Measurements from ENCODE around the gene KIAA0513.
A peak's percentile ranks its signal among the peaks of the same experiment; 100 is the strongest.

KIAA0513 gene

DNA sequence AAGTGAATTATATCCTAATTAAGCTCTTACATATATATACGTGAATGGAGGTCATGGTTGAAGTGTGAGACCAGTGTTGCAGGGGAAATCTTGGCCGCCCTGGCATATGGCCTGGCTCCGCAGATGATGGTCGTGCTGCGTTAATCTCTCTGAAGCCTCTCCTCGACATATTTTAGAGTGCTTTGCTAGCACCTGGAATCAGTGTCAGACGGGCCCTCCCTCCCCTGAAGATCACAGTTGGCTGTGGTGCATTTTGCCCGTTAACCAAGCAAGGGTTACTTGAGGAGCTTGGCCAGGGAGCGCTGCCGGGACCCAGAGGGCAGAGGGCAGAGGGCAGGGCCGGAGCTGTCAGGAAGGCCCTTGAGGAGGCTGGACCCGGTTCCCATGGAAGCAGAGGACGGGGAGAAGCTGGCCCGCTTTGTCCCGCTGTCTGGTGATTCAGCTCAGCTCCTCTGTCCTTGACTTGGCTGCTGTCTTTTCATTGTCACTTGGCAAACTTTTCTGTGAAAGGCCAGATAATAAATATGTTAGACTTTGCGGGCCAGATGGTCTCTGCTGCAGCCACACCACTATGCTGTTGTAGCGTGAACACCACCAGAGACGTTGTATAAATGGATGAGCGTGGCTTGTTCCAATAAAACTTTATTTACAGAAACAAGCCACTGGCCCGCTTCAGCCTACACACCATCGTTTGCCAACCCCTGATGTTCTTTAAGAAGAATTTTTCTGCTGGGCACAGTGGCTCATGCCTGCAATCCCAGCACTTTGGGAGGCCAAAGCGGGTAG is 52.4 kb downstream of the KIAA0513 start:
- Mint-ChIP-seq H3K9me3 (no peaks in the 10 kb centered on the region), H3K27me3 (ENCODE audit: low read depth) (peaks cover 24% of the 10 kb centered on the region), H3K4me1 (peaks cover 25% of the 10 kb centered on the region), H3K27ac (no peak overlapping the region), H3K36me3 (ENCODE audit: low read depth) (peaks cover 20% of the 10 kb centered on the region), H3K4me3 (no peak overlapping the region)
- TF ChIP-seq, protein P1, sequence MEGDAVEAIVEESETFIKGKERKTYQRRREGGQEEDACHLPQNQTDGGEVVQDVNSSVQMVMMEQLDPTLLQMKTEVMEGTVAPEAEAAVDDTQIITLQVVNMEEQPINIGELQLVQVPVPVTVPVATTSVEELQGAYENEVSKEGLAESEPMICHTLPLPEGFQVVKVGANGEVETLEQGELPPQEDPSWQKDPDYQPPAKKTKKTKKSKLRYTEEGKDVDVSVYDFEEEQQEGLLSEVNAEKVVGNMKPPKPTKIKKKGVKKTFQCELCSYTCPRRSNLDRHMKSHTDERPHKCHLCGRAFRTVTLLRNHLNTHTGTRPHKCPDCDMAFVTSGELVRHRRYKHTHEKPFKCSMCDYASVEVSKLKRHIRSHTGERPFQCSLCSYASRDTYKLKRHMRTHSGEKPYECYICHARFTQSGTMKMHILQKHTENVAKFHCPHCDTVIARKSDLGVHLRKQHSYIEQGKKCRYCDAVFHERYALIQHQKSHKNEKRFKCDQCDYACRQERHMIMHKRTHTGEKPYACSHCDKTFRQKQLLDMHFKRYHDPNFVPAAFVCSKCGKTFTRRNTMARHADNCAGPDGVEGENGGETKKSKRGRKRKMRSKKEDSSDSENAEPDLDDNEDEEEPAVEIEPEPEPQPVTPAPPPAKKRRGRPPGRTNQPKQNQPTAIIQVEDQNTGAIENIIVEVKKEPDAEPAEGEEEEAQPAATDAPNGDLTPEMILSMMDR (IDR thresholded peaks at IDR 0.05; ENCODE audit: unreplicated experiment in 3 of 3), result no peak

DNA sequence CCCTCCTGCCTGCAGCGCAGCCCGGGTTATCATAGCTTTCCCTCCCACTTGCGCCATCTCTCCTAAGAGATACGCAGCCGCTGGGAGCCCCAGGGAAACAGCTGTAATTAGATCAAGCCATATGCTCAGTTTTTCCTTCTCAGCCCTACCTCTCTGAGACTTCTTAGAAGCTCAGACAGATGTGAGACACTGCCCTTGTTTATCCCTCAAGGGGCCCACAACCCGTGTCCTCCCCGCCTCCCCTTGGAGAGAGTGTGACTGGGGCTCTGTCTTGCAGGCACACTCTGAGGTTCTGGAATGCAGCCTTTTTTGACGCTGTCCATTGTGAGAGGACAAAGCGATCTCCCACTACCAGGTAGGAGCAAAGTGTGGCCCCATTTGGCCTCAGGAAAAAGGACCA is 53.4 kb downstream of the KIAA0513 start:
- Mint-ChIP-seq H3K36me3 (ENCODE audit: low read depth) (peaks cover 20% of the 10 kb centered on the region), H3K4me3 (peak overlapping the region in 1 of 3 experiments; percentile 48), H3K27me3 (ENCODE audit: low read depth) (peaks cover 31% of the 10 kb centered on the region), H3K9me3 (no peaks in the 10 kb centered on the region), H3K4me1 (peaks cover 32% of the 10 kb centered on the region), H3K27ac (peak overlapping the region in 1 of 3 experiments; percentile 33)
- TF ChIP-seq, protein P1 (IDR thresholded peaks at IDR 0.05; ENCODE audit: unreplicated experiment in 3 of 3), result no peak

DNA sequence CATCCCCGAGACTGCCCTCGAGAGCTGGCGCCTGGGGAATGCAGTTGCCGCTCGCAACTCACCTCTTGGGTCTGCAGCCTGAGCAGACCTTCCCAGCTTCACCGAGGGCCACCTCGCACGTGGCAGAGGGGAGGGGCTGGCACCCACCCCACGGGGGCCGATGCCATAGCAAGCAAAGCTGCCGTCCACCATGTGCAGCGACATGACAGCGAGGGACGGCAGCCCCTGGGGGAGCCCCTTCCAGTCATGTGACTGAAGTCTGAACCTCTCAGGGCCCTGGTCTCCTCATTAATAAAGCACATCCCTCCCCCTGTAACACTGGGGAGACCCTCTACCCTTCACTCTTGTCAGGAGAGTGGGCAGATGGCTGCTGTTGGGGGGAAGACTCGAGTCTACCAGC is 54.2 kb downstream of the KIAA0513 start:
- Mint-ChIP-seq H3K4me3 (no peak overlapping the region), H3K4me1 (peaks cover 32% of the 10 kb centered on the region), H3K36me3 (ENCODE audit: low read depth) (peaks cover 20% of the 10 kb centered on the region), H3K27ac (no peak overlapping the region), H3K9me3 (no peaks in the 10 kb centered on the region), H3K27me3 (ENCODE audit: low read depth) (peaks cover 31% of the 10 kb centered on the region)
- TF ChIP-seq, protein P1 (IDR thresholded peaks at IDR 0.05; ENCODE audit: unreplicated experiment in 3 of 3), result no peak

DNA sequence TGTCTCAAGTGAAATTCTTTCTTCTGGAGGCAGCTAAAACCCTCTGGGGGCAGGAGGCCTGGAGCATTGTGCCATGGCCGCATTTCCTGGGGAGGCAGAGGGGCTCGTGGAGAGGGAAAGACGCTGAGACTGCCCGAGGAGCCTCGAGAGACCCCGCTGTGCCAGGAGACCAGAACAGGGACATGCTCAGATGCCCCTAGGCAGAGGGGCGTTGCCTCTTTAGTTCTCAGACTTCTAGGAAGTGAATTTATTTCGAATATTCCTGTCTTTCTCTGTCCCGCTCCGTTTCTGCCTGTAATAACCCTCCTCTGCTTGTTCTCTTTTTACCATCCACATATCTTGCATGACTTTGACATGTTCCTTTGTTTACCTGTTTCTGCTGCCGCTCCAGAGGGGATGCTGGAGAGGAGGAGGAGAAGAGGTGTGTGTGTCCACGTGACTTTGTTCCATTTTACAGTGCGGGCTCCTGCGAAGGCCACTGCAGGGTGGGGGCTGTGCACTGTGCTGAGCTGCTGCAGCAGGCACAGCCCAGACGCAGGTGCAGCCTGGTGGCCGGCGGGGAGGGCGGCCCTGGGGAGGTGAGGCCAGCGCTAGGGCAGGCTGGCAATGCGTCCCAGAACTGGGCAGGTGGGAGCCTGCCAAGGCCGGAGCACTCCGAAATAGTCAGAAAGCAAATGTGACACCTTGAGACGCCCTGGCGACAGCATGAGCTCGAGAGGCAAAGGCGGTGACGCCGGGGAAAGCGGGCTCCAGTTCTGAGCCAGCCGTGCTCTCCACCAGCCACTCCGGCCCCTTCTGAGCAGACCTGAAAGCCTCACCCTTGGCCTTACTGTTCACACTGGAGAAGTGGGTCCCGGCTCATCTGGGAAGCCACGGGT is 54.8 kb downstream of the KIAA0513 start:
- no peak overlapping the region for H3K27ac Mint-ChIP-seq
- H3K4me1 Mint-ChIP-seq, result peaks cover 32% of the 10 kb centered on the region
- H3K4me3 Mint-ChIP-seq, result peak overlapping the region in 2 of 3 experiments; percentile 2 to 40
- H3K9me3 Mint-ChIP-seq, result no peaks in the 10 kb centered on the region
- H3K27me3 Mint-ChIP-seq (ENCODE audit: low read depth), result peaks cover 31% of the 10 kb centered on the region
- TF ChIP-seq, protein P1 (IDR thresholded peaks at IDR 0.05; ENCODE audit: unreplicated experiment in 3 of 3), result no peak
- H3K36me3 Mint-ChIP-seq (ENCODE audit: low read depth), result peaks cover 20% of the 10 kb centered on the region

DNA sequence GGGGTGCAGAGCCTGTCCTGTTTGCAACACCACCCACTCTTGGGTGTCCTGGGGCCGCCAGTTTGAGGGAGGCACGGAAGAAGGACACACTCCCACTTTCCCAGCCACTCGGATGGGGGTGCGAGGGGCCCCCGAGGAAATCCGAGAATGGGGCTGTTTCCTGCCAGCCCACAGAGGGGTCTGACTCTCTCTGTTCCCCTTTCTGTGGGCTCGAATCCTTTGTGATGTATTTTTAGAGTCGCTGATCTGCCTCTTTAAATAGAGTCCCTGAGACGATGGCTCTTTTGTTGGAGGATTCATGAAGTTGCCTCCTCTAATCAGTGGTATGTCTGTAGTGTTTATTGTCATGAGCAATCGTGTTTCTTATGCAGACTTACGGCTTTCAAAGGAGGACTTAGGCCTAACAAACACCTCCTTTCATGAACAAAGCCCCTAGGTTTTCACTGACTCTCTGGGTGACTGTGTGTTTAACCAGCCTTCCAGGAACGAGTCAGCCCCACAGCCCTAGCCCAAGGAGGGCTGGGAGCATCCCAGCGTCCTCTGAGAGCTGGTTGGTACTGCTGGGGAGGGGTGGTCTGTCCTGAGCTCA is 55.5 kb downstream of the KIAA0513 start:
- peaks cover 32% of the 10 kb centered on the region for H3K4me1 Mint-ChIP-seq
- H3K36me3 Mint-ChIP-seq (ENCODE audit: low read depth), result peaks cover 17% of the 10 kb centered on the region
- TF ChIP-seq, protein P1 (IDR thresholded peaks at IDR 0.05; ENCODE audit: unreplicated experiment in 3 of 3), result no peak
- no peaks in the 10 kb centered on the region for H3K9me3 Mint-ChIP-seq
- peak overlapping the region in 1 of 3 experiments; percentile 36 for H3K4me3 Mint-ChIP-seq
- H3K27me3 Mint-ChIP-seq (ENCODE audit: low read depth), result peaks cover 31% of the 10 kb centered on the region
- H3K27ac Mint-ChIP-seq, result peak overlapping the region in 1 of 3 experiments; percentile 20
